ENCODE measurements around the gene ALPI. TPM values are rescaled to one million over a fixed set of nuclear protein-coding genes. Genes with fewer than 3 reads are reported as not detected.
"Not testable (repeated sequence)": the region's sequence is repeated elsewhere in the genome, so short reads cannot be mapped to it uniquely, and the experiment has no call there.

The ALPI gene
- total and polyA plus RNA-seq, 2 donors (not counting 3 experiments of a cell fraction or from before 2014, with no cell fraction given), result not detected

DNA sequence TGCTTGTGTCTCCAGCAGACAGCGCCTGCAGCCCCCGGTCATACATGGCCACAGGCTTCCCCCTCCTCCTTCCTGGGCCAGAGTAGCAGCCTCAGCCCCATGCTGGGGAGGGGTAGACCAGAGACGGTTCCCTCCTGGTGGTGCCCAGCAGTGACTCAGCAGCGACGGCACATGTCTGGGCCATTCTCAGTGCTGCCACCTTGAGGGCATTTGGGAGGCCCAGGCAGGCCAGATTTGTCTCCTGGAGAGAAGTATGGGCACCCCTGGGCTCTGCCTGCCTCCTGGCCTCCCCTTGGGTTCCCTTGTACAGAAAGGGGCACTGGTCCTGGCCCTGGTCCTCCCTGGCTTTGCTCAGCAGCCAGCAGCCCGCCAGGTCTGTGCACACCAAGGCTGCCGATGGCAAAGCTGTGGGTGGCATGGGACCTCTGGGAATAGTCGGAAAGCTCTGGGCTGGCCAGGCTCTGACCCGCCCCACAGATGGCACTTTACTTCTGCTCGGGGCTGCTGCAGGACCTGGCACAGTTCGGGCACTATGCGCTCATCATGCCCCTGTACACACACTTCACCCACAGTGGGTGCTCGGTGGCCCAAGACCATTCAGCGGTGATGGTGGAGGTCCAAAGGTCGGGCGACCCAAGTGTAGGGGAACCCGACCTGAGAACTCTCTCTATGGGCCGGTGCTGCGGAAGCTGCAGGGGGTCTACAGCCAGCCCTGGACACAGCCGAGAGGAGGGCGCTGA lies 11.4 kb upstream of the ALPI start:
- Histone ChIP-seq H3K36me3 (ENCODE audit: control insufficient read depth in 2 of 2, extremely low read depth in 1 of 2, insufficient read depth in 2 of 2, low read length in 2 of 2) (no peaks in the 10 kb centered on the region), H3K27ac (ENCODE audit: insufficient read depth, low read depth, low read length) (no peak overlapping the region), H2AFZ (ENCODE audit: low read depth, low read length) (no peak overlapping the region), H3K9me1 (replicated peaks; ENCODE audit: control insufficient read depth, extremely low read depth, insufficient read depth, low read length) (no peaks in the 10 kb centered on the region), H3K9me3 (replicated peaks; ENCODE audit: control insufficient read depth, insufficient read depth, low read length) (no peaks in the 10 kb centered on the region), H3K79me2 (ENCODE audit: control insufficient read depth, insufficient read depth, low read length) (no peaks in the 10 kb centered on the region), H3K4me2 (ENCODE audit: insufficient read depth, low read length) (no peak overlapping the region), H4K20me1 (replicated peaks; ENCODE audit: control insufficient read depth, extremely low read depth, insufficient read depth, low read length) (no peaks in the 10 kb centered on the region), H3K4me3 (replicated peaks in 1 of 3; ENCODE audit: insufficient read depth in 1 of 3, low read depth in 1 of 3, low read length in 3 of 3) (no peak overlapping the region), H3K27me3 (ENCODE audit: control insufficient read depth in 2 of 2, insufficient read depth in 2 of 2, low read length in 2 of 2) (no peaks in the 10 kb centered on the region), H3K4me1 (ENCODE audit: control insufficient read depth, extremely low read depth, insufficient read depth, low read length) (no peaks in the 10 kb centered on the region), H3K9ac (replicated peaks; ENCODE audit: extremely low read depth, insufficient read depth, low read length) (no peak overlapping the region)
- ChIA-PET CTCF (interaction anchor here (0.9 to 1.5 kb wide), 7 partner anchors 9 to 545 kb away, joined by 3 to 9 read pairs (median 5); partner anchors contain the start of gene PRSS56), POLR2A (no interaction called here)
- dilution Hi-C loops (cut with MboI; ENCODE audit: extremely low pct_ligation_motif_present, low sequenced_read_pairs), result no loop called here
- TF ChIP-seq GATA2 (IDR thresholded peaks at IDR 0.05; ENCODE audit: insufficient read depth, insufficient read length, low read depth, low read length) (no peak), FOS (IDR thresholded peaks at IDR 0.05; ENCODE audit: borderline replicate concordance, insufficient read depth, low read length) (peak; percentile 21), MYC (IDR thresholded peaks at IDR 0.05; ENCODE audit: low read depth, low read length) (peak; percentile 49)
- TF ChIP-seq, protein P1, sequence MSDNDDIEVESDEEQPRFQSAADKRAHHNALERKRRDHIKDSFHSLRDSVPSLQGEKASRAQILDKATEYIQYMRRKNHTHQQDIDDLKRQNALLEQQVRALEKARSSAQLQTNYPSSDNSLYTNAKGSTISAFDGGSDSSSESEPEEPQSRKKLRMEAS (IDR thresholded peaks at IDR 0.05; ENCODE audit: insufficient read depth, insufficient read length), result peak; percentile 7
- TF ChIP-seq, protein P2, sequence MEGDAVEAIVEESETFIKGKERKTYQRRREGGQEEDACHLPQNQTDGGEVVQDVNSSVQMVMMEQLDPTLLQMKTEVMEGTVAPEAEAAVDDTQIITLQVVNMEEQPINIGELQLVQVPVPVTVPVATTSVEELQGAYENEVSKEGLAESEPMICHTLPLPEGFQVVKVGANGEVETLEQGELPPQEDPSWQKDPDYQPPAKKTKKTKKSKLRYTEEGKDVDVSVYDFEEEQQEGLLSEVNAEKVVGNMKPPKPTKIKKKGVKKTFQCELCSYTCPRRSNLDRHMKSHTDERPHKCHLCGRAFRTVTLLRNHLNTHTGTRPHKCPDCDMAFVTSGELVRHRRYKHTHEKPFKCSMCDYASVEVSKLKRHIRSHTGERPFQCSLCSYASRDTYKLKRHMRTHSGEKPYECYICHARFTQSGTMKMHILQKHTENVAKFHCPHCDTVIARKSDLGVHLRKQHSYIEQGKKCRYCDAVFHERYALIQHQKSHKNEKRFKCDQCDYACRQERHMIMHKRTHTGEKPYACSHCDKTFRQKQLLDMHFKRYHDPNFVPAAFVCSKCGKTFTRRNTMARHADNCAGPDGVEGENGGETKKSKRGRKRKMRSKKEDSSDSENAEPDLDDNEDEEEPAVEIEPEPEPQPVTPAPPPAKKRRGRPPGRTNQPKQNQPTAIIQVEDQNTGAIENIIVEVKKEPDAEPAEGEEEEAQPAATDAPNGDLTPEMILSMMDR (IDR thresholded peaks at IDR 0.05; ENCODE audit: extremely low read depth in 1 of 2, insufficient read depth in 1 of 2, low read depth in 1 of 2, low read length in 2 of 2), result peak; percentile 72 to 84
- no TSS peak for BruUV-seq (replicated peaks)
- intact Hi-C loops (cut with micrococcal nuclease), result no loop called here
- no peak for FAIRE-seq
- DNase-seq (ENCODE audit: low read depth, low spot score), result peak; percentile 46

DNA sequence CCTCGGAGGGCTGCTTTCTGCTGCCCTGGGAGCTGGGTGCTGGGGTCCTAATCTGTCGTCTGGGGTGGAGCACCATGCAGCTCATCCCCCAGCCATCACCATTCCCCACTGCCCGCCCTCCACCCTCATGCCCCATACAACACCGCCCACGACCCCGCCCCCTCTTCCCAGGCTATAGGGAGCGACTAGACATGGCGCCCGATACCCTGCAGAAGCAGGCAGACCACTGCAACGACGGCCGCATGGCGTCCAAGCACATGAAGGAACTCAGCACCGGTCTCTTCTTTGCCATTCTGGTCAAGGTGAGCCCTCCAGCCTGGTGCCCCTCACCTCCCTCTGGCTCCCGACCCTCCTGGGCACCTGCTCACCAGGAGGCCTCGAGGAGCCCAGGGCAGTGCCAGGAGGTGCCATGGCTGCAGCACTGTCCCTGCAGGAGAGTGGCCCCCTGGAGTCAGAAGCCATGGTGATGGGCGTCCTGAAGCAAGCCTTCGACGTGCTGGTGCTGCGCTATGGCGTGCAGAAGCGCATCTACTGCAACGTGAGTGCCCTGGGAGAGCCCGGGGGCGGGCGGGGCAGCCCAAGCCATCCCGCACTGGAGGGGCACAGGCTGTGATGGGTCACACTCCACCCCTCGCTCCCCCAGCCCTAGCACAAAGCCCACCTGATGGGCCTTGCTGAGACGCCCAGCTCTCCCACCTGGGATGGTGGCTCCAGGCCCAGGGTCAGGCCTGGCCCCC lies 10.6 kb upstream of the ALPI start:
- H3K9ac ChIP-seq (replicated peaks; ENCODE audit: extremely low read depth, insufficient read depth, low read length); H3K27me3 ChIP-seq (ENCODE audit: control insufficient read depth in 2 of 2, insufficient read depth in 2 of 2, low read length in 2 of 2); dilution Hi-C loops (cut with MboI; ENCODE audit: extremely low pct_ligation_motif_present, low sequenced_read_pairs); H3K36me3 ChIP-seq (ENCODE audit: control insufficient read depth in 2 of 2, extremely low read depth in 1 of 2, insufficient read depth in 2 of 2, low read length in 2 of 2); H3K27ac ChIP-seq (ENCODE audit: insufficient read depth, low read depth, low read length); H3K4me3 ChIP-seq (replicated peaks in 1 of 3; ENCODE audit: insufficient read depth in 1 of 3, low read depth in 1 of 3, low read length in 3 of 3); H3K79me2 ChIP-seq (ENCODE audit: control insufficient read depth, insufficient read depth, low read length); BruUV-seq (replicated peaks); H4K20me1 ChIP-seq (replicated peaks; ENCODE audit: control insufficient read depth, extremely low read depth, insufficient read depth, low read length); intact Hi-C loops (cut with micrococcal nuclease); H3K9me3 ChIP-seq (replicated peaks; ENCODE audit: control insufficient read depth, insufficient read depth, low read length); H2AFZ ChIP-seq (ENCODE audit: low read depth, low read length); POLR2A ChIA-PET; H3K9me1 ChIP-seq (replicated peaks; ENCODE audit: control insufficient read depth, extremely low read depth, insufficient read depth, low read length); H3K4me2 ChIP-seq (ENCODE audit: insufficient read depth, low read length); H3K4me1 ChIP-seq (ENCODE audit: control insufficient read depth, extremely low read depth, insufficient read depth, low read length); DNase-seq (ENCODE audit: low read depth, low spot score); FAIRE-seq: not testable (repeated sequence)
- CTCF ChIA-PET, result interaction anchor here (0.9 to 3.1 kb wide), 8 partner anchors 8 to 546 kb away, joined by 3 to 44 read pairs (median 5); partner anchors contain the start of gene PRSS56

DNA sequence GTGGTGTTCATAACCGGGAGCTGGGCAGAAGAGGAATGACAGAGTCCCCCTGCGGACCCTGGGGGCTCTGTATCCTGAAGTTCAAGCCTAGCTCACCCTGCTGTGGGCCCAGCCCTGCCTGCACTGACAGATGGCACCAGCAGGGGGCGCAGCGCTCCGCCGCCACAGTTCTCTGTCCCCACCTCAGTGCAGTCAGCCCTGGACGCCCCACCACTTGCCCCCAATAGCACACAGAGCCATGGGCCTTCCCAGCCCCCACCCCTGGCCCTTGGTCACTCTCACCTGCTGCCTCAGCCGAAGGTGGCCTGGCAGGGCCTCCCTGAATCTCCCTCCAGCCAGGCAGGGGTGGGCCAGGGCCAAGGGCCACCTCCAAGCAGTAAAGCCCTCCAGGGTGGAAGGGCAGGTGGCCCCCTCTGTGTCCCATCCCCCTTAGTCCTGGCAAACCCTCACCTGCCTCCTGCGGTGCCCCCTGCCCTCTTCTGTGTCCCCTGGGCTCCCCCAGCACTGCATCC lies 9.6 kb upstream of the ALPI start:
- H3K27me3 ChIP-seq (ENCODE audit: control insufficient read depth in 2 of 2, insufficient read depth in 2 of 2, low read length in 2 of 2); H3K79me2 ChIP-seq (ENCODE audit: control insufficient read depth, insufficient read depth, low read length); intact Hi-C loops (cut with micrococcal nuclease); H3K4me3 ChIP-seq (replicated peaks in 1 of 3; ENCODE audit: insufficient read depth in 1 of 3, low read depth in 1 of 3, low read length in 3 of 3); H3K9me3 ChIP-seq (replicated peaks; ENCODE audit: control insufficient read depth, insufficient read depth, low read length); H3K27ac ChIP-seq (ENCODE audit: insufficient read depth, low read depth, low read length); H3K4me2 ChIP-seq (ENCODE audit: insufficient read depth, low read length); DNase-seq (ENCODE audit: low read depth, low spot score); H3K36me3 ChIP-seq (ENCODE audit: control insufficient read depth in 2 of 2, extremely low read depth in 1 of 2, insufficient read depth in 2 of 2, low read length in 2 of 2); H3K9ac ChIP-seq (replicated peaks; ENCODE audit: extremely low read depth, insufficient read depth, low read length); H3K4me1 ChIP-seq (ENCODE audit: control insufficient read depth, extremely low read depth, insufficient read depth, low read length); dilution Hi-C loops (cut with MboI; ENCODE audit: extremely low pct_ligation_motif_present, low sequenced_read_pairs); H2AFZ ChIP-seq (ENCODE audit: low read depth, low read length); BruUV-seq (replicated peaks); H4K20me1 ChIP-seq (replicated peaks; ENCODE audit: control insufficient read depth, extremely low read depth, insufficient read depth, low read length); POLR2A ChIA-PET; H3K9me1 ChIP-seq (replicated peaks; ENCODE audit: control insufficient read depth, extremely low read depth, insufficient read depth, low read length): not testable (repeated sequence)
- CTCF ChIA-PET, result interaction anchor here (0.8 to 3.1 kb wide), 4 partner anchors 27 to 548 kb away, joined by 3 to 44 read pairs (median 4); partner anchors contain the start of gene PRSS56
- FAIRE-seq, result peak; percentile 71

All from endothelial cell of umbilical vein (primary cell).